ENCODE data around the gene CDRT15L2. TPM values are rescaled to one million over a fixed set of nuclear protein-coding genes. Genes with fewer than 3 reads are reported as not detected.
"Not testable (repeated sequence)": the region's sequence is repeated elsewhere in the genome, so short reads cannot be mapped to it uniquely, and the experiment has no call there.

The CDRT15L2 gene
- not detected for polyA plus RNA-seq (2012; ENCODE audit: insufficient read depth, insufficient read length, low read depth)

DNA sequence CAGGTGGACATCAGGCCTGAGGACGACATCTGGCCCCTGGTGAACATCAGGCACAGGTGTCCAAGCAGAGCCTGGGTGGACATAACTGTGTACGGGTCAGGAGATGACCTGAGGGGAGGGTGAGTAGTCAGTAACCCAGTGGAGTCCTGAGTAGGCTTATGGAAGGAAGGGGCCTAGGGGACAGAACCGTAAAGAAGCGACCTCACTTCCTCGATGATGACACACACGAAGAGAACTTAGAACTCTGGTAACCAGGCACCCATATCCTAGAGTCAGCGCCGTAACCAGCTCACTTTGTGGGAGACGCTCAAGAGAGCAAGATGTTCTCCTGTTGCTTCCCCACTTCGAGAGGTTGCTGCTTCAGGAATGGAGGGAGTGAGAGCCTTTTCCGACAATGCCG is at the start of gene CDRT15L2:
TSS of gene CDRT15L2 (plus strand) at position 301 of the 400 bp plus-strand sequence. CDS start at position 321, 20 bp downstream.
- H3K27me3 ChIP-seq = not testable (repeated sequence)

DNA sequence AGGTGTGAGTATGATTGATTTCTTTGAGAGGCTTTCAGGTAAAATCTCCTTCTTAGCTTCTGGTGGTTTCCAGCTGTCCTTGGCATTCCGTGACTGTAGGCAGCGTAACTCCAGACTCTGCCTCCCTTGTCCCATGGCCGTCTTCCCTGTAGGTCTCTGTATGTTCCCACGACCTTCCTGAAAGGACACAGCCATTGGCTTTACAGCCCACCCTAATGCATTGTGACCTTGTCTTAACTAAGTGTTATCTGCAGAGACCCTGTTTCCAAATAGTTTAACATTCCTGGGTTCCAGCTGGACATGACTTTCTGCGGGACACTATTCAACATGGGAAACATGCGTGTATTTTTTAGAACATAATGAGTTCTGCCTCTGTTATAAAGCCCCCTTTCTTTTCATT is 49.4 kb upstream of the CDRT15L2 start:
- not testable (repeated sequence) for H3K4me1 ChIP-seq; DNase-seq; H3K4me3 ChIP-seq (ENCODE audit: low read depth, low read length); H3K27me3 ChIP-seq; H3K9me3 ChIP-seq; H3K36me3 ChIP-seq

More for the DNA sequence above, at the start of gene CDRT15L2:
- DNase-seq; H3K4me1 ChIP-seq; H3K4me3 ChIP-seq (ENCODE audit: low read depth, low read length); H3K36me3 ChIP-seq; H3K9me3 ChIP-seq: not testable (repeated sequence)

DNA sequence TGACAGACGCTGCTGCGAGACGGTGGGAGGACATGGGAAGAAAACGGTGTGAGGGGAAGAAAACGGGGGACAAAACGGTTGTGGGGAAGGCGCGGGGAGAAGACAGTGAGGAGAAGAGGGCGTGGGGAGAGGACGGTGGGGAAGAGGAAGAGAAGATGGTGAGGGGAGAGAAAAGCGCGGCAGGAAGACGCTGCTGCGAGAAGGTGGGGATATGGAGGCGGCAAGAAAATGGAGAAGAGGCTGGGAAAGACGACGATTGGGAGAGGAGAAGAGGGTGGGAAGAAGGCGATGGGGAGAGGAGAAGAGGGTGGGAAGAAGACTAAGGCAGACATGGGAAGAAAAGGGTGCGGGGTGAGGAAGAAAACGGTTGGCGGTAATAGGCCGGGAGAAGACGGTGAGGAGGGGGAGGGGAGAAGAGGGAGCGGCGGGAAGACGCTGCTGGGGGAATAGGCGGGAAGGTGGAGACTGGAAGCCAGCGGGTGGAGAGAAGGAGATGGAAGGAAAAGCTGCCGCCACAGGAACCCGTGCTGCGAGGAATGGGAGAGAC is 46.9 kb upstream of the CDRT15L2 start:
- H3K4me1 ChIP-seq; H3K9me3 ChIP-seq; H3K36me3 ChIP-seq; DNase-seq; H3K4me3 ChIP-seq (ENCODE audit: low read depth, low read length); H3K27me3 ChIP-seq: not testable (repeated sequence)

DNA sequence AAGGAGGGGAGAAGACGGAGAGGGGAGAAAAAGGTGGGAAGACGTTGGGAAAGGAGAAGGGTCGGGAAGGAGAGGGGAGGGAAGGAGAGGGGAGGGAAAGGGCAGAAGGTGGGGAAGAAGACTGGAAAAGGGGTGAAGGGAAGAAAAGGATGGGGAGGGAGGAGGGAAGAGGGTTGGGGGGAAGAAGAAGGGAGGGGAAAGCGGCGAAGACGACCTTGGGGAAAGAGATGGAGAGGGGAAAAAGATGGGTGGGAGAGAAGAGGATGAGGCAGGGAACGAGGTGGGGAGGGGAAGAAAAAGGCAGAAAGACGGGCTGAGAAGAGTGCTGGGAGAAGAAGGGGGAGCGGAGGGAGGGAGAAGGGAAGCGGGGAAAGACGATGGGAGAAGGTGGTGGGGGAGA is 46.3 kb upstream of the CDRT15L2 start:
- H3K4me1 ChIP-seq; H3K9me3 ChIP-seq; H3K4me3 ChIP-seq (ENCODE audit: low read depth, low read length); DNase-seq; H3K36me3 ChIP-seq; H3K27me3 ChIP-seq: not testable (repeated sequence)

GRCh38 chr17:20534711-20535550 is 44.6 kb upstream of the CDRT15L2 start:
- not testable (repeated sequence) for H3K36me3 ChIP-seq; H3K4me3 ChIP-seq (ENCODE audit: low read depth, low read length); DNase-seq; H3K27me3 ChIP-seq; H3K4me1 ChIP-seq; H3K9me3 ChIP-seq

DNA sequence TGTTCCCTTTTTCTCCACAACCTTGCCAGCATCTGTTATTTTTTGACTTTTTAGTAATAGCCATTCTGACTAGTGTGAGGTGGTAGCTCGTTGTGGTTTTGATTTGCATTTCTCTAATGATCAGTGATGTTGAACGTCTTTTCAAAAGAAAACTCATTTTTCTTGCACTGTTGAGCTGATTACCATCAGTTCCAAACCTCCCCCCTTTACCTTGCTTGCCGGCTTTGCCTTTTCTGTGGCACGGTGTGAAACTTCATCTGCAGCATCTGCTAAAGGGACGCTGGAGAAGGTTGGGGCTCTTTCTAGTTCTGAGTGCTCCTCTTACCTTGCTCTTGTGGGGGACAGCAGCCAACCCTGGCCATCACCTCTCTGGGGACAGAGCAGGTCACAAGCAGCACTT is 39.1 kb upstream of the CDRT15L2 start:
- not testable (repeated sequence) for DNase-seq; H3K9me3 ChIP-seq; H3K4me3 ChIP-seq (ENCODE audit: low read depth, low read length); H3K4me1 ChIP-seq; H3K27me3 ChIP-seq; H3K36me3 ChIP-seq

DNA sequence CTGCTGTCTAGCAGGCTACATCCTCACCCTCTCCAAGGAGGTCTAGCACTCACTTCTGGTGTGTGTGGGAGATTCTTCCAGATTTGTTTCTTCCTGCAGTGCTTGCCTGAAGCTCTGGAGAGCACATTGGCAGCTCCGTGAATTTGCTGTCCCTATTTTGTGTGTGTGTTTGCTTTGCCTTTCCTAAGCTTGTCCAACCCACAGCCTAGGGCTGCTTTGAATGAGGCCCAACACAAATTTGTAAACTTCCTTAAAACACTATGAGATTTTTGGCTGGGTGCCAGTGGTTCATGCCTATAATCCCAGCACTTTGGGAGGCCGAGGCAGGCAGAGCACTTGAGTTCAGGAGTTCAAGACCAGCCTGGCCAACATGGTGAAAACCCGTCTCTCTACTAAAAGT is 38.7 kb upstream of the CDRT15L2 start:
- not testable (repeated sequence) for H3K9me3 ChIP-seq; H3K4me1 ChIP-seq; DNase-seq; H3K27me3 ChIP-seq; H3K36me3 ChIP-seq; H3K4me3 ChIP-seq (ENCODE audit: low read depth, low read length)

- H3K4me3 ChIP-seq (ENCODE audit: low read depth, low read length); H3K4me1 ChIP-seq; DNase-seq; H3K27me3 ChIP-seq; H3K9me3 ChIP-seq; H3K36me3 ChIP-seq: not testable (repeated sequence)
Observed at GRCh38 chr17:20541853-20542546, 37.5 kb upstream of the CDRT15L2 start.

DNA sequence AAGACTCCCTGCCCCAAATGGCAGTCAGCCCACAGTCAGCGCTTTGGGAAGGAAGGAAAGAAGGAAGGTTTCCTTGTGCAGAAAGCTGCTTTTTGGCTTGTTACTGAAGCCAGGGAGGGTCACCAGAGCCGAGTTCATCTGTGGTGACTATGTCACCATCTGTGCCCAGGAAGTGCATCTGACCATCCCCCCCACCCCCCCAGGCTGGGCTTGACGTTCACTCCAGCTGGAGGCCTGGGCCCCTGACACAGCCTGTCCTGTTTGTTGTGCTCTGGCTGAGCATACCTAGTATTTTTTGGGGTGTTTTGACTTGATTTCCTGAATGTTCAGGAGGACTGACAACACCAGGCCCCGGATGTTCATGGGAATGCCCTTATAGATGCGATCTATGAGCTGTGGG is 31.6 kb upstream of the CDRT15L2 start:
- not testable (repeated sequence) for H3K27me3 ChIP-seq; H3K9me3 ChIP-seq; H3K4me3 ChIP-seq (ENCODE audit: low read depth, low read length); DNase-seq; H3K4me1 ChIP-seq; H3K36me3 ChIP-seq

GRCh38 chr17:20552920-20553319 is 26.6 kb upstream of the CDRT15L2 start:
- H3K9me3 ChIP-seq; DNase-seq; H3K4me1 ChIP-seq; H3K36me3 ChIP-seq; H3K27me3 ChIP-seq; H3K4me3 ChIP-seq (ENCODE audit: low read depth, low read length): not testable (repeated sequence)

GRCh38 chr17:20554728-20555127 is 24.8 kb upstream of the CDRT15L2 start:
- H3K4me3 ChIP-seq (ENCODE audit: low read depth, low read length); H3K36me3 ChIP-seq; H3K9me3 ChIP-seq; DNase-seq; H3K4me1 ChIP-seq; H3K27me3 ChIP-seq: not testable (repeated sequence)

DNA sequence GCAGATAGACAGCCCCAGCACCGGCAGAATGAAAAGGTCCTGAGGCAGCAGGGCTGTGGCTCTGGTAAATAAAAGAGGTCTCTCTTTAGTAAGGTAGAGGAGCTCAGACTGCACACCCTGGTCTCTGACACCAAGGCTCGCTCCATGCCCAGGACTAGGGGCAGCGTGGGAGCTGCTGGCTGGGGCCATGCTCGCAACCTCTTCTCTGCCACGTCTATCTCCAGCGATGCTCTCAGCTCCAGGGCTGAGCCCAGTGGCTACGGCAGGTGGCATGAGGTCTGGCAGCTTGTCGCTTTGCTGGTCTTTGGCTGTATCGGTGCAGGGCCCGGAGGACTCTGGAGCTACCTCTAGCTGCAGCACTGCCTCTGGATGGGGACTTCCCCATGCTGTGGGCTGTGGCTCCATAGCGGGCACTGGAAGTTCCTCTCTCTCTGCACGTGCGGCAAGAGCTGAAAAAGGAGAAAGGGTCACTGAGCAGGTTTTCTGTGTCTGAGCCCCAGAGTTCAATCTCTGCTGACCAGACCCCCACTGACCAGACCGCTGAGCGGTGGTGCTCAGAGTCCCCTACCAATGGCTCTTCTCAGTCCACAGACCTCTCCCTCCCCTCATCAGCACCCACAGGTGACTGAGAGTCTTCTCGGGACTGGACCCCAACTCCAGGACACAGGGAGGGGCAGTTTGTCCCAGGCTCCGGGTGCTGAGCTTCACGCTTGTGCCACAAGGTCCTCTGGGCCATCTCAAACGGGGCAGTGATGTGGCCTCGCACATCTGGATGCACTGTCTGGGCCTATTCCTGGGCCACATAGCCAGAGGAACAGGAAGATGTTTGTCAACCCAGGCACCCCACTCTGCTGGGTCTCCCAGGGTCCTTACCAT is 24.2 kb upstream of the CDRT15L2 start:
- not testable (repeated sequence) for H3K4me3 ChIP-seq (ENCODE audit: low read depth, low read length); H3K9me3 ChIP-seq; H3K4me1 ChIP-seq; H3K27me3 ChIP-seq; H3K36me3 ChIP-seq; DNase-seq

- H3K4me1 ChIP-seq; DNase-seq; H3K27me3 ChIP-seq; H3K9me3 ChIP-seq; H3K4me3 ChIP-seq (ENCODE audit: low read depth, low read length); H3K36me3 ChIP-seq: not testable (repeated sequence)
Observed at GRCh38 chr17:20558096-20558495, 21.4 kb upstream of the CDRT15L2 start.

- H3K9me3 ChIP-seq; H3K4me3 ChIP-seq (ENCODE audit: low read depth, low read length); H3K27me3 ChIP-seq; H3K4me1 ChIP-seq; H3K36me3 ChIP-seq; DNase-seq: not testable (repeated sequence)
Observed at GRCh38 chr17:20559018-20559417, 20.5 kb upstream of the CDRT15L2 start.

Measured in BE2C (cell line).